HL-60 (cell line): ENCODE measurements around the gene PTPRD.

Experiments
- DNase-seq, 2 experiments: peaks; one replicate each; pipeline ENCODE4 v3.0.0-alpha.2; 2010 to 2020; ENCODE audit warnings: low read depth in 1 of 2, low spot score in 1 of 2
- H3K27ac ChIP-seq: fragments of 250-450 bp; sonication (Bioruptor Pico); replicated peaks from 2 replicates; pipeline ENCODE4 v1.5.1; 2020; ENCODE audit warnings: mild to moderate bottlenecking, moderate library complexity
- H3K27me3 ChIP-seq: fragments of 250-450 bp; sonication (Bioruptor Pico); 2 replicates; pipeline ENCODE4 v1.5.1; 2021; ENCODE audit warnings: mild to moderate bottlenecking, moderate library complexity; ENCODE audit not compliant: insufficient read depth, poor library complexity, severe bottlenecking
- H3K4me3 ChIP-seq: replicated peaks from 2 replicates; pipeline ENCODE4 v1.5.1; 2011; ENCODE audit warnings: mild to moderate bottlenecking, control low read depth, low read length; ENCODE audit not compliant: insufficient read depth
- GABPA ChIP-seq: IDR thresholded peaks from 2 replicates; pipeline ENCODE4 v1.6.1; 2012; ENCODE audit warnings: low read depth
- POLR2AphosphoS5 ChIP-seq: IDR thresholded peaks from 2 replicates; pipeline ENCODE4 v1.6.1; 2012; ENCODE audit warnings: low read depth
- REST ChIP-seq: IDR thresholded peaks from 2 replicates; pipeline ENCODE4 v1.6.1; 2012; ENCODE audit warnings: low read depth; ENCODE audit not compliant: insufficient replicate concordance
- SPI1 ChIP-seq: IDR thresholded peaks from 2 replicates; pipeline ENCODE4 v1.6.1; 2012; ENCODE audit warnings: low read depth, mild to moderate bottlenecking, borderline replicate concordance
- TF ChIP-seq, protein P1 (sequence below): IDR thresholded peaks from one replicate; pipeline ENCODE4 v1.5.1; 2011; ENCODE audit warnings: low read length, control low read depth, inconsistent platforms; ENCODE audit not compliant: insufficient read depth

PTPRD gene

GRCh38 chr9:10571699-10572098 is 41.1 kb downstream of the PTPRD start:
- Histone ChIP-seq H3K4me3 (no peak overlapping the region), H3K27me3 (no peaks in the 10 kb centered on the region), H3K27ac (no peak overlapping the region)
- DNase-seq: no peak
- TF ChIP-seq REST (no peak), SPI1 (no peak), GABPA (no peak), POLR2AphosphoS5 (no peak)
- TF ChIP-seq, protein P1, sequence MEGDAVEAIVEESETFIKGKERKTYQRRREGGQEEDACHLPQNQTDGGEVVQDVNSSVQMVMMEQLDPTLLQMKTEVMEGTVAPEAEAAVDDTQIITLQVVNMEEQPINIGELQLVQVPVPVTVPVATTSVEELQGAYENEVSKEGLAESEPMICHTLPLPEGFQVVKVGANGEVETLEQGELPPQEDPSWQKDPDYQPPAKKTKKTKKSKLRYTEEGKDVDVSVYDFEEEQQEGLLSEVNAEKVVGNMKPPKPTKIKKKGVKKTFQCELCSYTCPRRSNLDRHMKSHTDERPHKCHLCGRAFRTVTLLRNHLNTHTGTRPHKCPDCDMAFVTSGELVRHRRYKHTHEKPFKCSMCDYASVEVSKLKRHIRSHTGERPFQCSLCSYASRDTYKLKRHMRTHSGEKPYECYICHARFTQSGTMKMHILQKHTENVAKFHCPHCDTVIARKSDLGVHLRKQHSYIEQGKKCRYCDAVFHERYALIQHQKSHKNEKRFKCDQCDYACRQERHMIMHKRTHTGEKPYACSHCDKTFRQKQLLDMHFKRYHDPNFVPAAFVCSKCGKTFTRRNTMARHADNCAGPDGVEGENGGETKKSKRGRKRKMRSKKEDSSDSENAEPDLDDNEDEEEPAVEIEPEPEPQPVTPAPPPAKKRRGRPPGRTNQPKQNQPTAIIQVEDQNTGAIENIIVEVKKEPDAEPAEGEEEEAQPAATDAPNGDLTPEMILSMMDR: no peak

GRCh38 chr9:10566848-10567247 is 46.0 kb downstream of the PTPRD start:
- no peak for DNase-seq
- no peak overlapping the region for H3K27ac ChIP-seq
- TF ChIP-seq POLR2AphosphoS5 (no peak), SPI1 (no peak), REST (no peak), GABPA (no peak)
- TF ChIP-seq, protein P1: no peak
- H3K27me3 ChIP-seq: no peaks in the 10 kb centered on the region
- H3K4me3 ChIP-seq: no peak overlapping the region

DNA sequence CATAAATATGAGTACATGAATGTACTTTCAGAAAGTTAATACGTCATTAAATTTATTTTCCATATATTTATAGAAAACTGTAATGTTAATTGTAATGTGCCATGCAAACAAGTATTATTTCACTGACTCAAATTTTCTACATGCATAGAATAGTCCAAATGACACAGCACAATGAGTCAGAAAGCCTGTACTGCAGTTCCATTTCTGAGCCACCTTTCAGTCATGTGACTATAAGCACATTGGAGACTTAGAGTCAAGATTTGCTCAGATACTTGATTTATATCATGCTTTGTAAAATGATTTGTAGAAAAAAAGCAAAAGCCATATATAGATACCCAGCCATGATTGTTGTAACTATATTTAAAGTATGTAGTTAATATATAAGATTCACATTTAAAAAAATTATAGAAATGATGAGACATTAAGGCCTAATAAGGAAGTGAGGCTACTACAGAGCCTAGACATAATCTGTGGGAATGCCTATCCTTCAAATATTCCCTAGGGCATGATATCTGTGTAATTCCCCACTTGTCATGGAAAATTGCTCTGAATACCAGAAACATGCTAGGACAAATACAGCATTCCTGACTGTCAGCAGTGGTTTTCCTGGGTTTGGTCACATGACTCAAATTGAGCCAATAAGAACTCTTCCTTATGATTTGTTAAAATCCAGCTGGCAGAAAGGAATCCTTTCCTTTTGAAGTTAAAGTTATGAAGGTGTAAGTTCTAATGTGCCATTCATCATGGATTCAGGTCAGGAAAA is 50.0 kb downstream of the PTPRD start:
- no peak overlapping the region for H3K27ac ChIP-seq
- DNase-seq: no peak
- no peaks in the 10 kb centered on the region for H3K27me3 ChIP-seq
- no peak overlapping the region for H3K4me3 ChIP-seq
- TF ChIP-seq GABPA: no peak
- no peak for TF ChIP-seq REST
- TF ChIP-seq SPI1: no peak
- TF ChIP-seq, protein P1: no peak
- TF ChIP-seq POLR2AphosphoS5: no peak
